ENCODE measurements around the gene NCOR2. TPM values are rescaled to one million over a fixed set of nuclear protein-coding genes. Genes with fewer than 3 reads are reported as not detected.
A peak's percentile ranks its signal among the peaks of the same experiment; 100 is the strongest.

NCOR2 gene
- total and polyA plus RNA-seq, 2 of the 8 experiments (the other 6 are each of a cell fraction or from before 2014, with no cell fraction given) = 14.8 to 275 TPM

GRCh38 chr12:124561231-124561630 lies 6.2 kb downstream of the NCOR2 start:
- 67% methylated on average over 10 of the region's 10 CpGs; no CpG with 5 or more reads in 1 of the 2 experiments for WGBS, 2 experiments (ENCODE audit: extremely low coverage in 1 of 2, insufficient coverage in 1 of 2, insufficient read length in 1 of 2, insufficient replicate concordance in 2 of 2, low coverage in 1 of 2, low lambda C conversion rate in 2 of 2, missing lambda C conversion rate in 1 of 2)
- POLR2A ChIA-PET (ENCODE audit: partially characterized antibody) = interaction anchor here (0.9 to 1.0 kb wide), 2 partner anchors 17 to 61 kb away, joined by 5 read pairs; no protein-coding TSS in a partner anchor
- Histone ChIP-seq H3K27ac (ENCODE audit: low read depth, low read length) (no peak overlapping the region), H3K18ac (ENCODE audit: extremely low read depth, low read length) (peak overlapping the region; percentile 62; the same call in 1 of the 2 replicates), H4K8ac (ENCODE audit: extremely low read depth, insufficient read depth, low read length) (no peak overlapping the region), H2BK12ac (ENCODE audit: low read depth, low read length) (peak overlapping the region; percentile 27; the same call in 1 of the 2 replicates), H3K14ac (ENCODE audit: insufficient read length) (no peak overlapping the region), H3K9ac (replicated peaks in 1 of 4; ENCODE audit: extremely low read depth in 1 of 4, low read depth in 3 of 4, low read length in 3 of 4) (no peak overlapping the region), H3K79me1 (ENCODE audit: low read depth, low read length) (peaks cover 14% of the 10 kb centered on the region), H2BK5ac (ENCODE audit: low read depth, low read length) (peak overlapping the region; percentile 26; the same call in 1 of the 2 replicates), H3K27me3 (replicated peaks in 1 of 4; ENCODE audit: control insufficient read depth in 3 of 4, extremely low read depth in 1 of 4, insufficient read depth in 3 of 4, low read length in 3 of 4) (no peaks in the 10 kb centered on the region), H4K91ac (replicated peaks; ENCODE audit: insufficient read length, low read length) (no peak overlapping the region), H3K4me3 (ENCODE audit: extremely low read depth in 1 of 4, insufficient read depth in 2 of 4, low read depth in 3 of 4, low read length in 4 of 4) (peak overlapping the region in 1 of 4 experiments; percentile 10; a peak in 2 of 8 replicates), H3K56ac (replicated peaks; ENCODE audit: insufficient read length, low read depth, low read length) (no peak overlapping the region), H2AFZ (ENCODE audit: low read length) (no peak overlapping the region), H3K23ac (ENCODE audit: insufficient read length) (no peak overlapping the region), H2BK15ac (ENCODE audit: low read length) (0 out of 2 replicates have a peak overlapping the region, but pooled peaks have one; percentile 16), H3K4me1 (replicated peaks in 1 of 4; ENCODE audit: control insufficient read depth in 3 of 4, insufficient read depth in 4 of 4, low read length in 3 of 4) (peaks cover 24 to 54% (median 37%) of the 10 kb centered on the region in 4 experiments), H2AK5ac (ENCODE audit: low read depth, low read length) (peak overlapping the region; percentile 61; the same call in 1 of the 2 replicates), H3K23me2 (ENCODE audit: low read depth, low read length) (peaks cover 10% of the 10 kb centered on the region; the same call in 1 of the 2 replicates), H4K20me1 (replicated peaks in 1 of 2; ENCODE audit: control insufficient read depth in 1 of 2, insufficient read depth in 2 of 2, low read length in 2 of 2) (peaks cover 54 to 67% of the 10 kb centered on the region in 2 experiments), H2BK20ac (ENCODE audit: low read length) (no peak overlapping the region), H3K9me3 (ENCODE audit: insufficient read depth in 2 of 2, low read depth in 1 of 2, low read length in 1 of 2) (no peaks in the 10 kb centered on the region), H3K4ac (replicated peaks; ENCODE audit: insufficient read length, low read depth, low read length) (no peak overlapping the region), H3K36me3 (ENCODE audit: control insufficient read depth in 2 of 4, insufficient read depth in 4 of 4, low read length in 3 of 4) (no peaks in the 10 kb centered on the region), H3K4me2 (ENCODE audit: insufficient read depth in 1 of 2, low read depth in 2 of 2, low read length in 2 of 2) (peak overlapping the region; percentile 36), H2BK120ac (replicated peaks; ENCODE audit: low read depth, low read length) (no peak overlapping the region), H3K79me2 (ENCODE audit: control insufficient read depth in 1 of 2, insufficient read depth in 2 of 2, low read length in 2 of 2) (peaks cover 81 to 99% of the 10 kb centered on the region in 2 experiments), H4K5ac (ENCODE audit: insufficient read length, low read depth, low read length) (no peak overlapping the region)
- DNase-seq (ENCODE audit: low read depth in 1 of 2, low spot score in 2 of 2) = no peak
- no peak for FAIRE-seq
- CTCF ChIA-PET (ENCODE audit: partially characterized antibody) = interaction anchor here (0.9 to 1.0 kb wide), 3 partner anchors 9 to 203 kb away, joined by 3 to 6 read pairs (median 3); no protein-coding TSS in a partner anchor
- TF ChIP-seq CTBP2 (IDR thresholded peaks at IDR 0.05; ENCODE audit: borderline replicate concordance, insufficient read depth, insufficient read length, low read length) (no peak), NRF1 (IDR thresholded peaks at IDR 0.05; ENCODE audit: low read depth, low read length) (no peak), EGR1 (IDR thresholded peaks at IDR 0.05; ENCODE audit: borderline replicate concordance, low read depth, low read length) (no peak), EP300 (IDR thresholded peaks at IDR 0.05; ENCODE audit: borderline replicate concordance in 1 of 2, low read depth in 2 of 2, low read length in 2 of 2) (no peak), CTCF (IDR thresholded peaks at IDR 0.05; ENCODE audit: control extremely low read depth in 1 of 3, insufficient read depth in 1 of 3, low read depth in 1 of 3, low read length in 3 of 3) (no peak), TBP (IDR thresholded peaks at IDR 0.05; ENCODE audit: low read depth, low read length) (no peak), KDM1A (IDR thresholded peaks at IDR 0.05; ENCODE audit: borderline replicate concordance, low read length) (no peak)
- TF ChIP-seq, protein P1, sequence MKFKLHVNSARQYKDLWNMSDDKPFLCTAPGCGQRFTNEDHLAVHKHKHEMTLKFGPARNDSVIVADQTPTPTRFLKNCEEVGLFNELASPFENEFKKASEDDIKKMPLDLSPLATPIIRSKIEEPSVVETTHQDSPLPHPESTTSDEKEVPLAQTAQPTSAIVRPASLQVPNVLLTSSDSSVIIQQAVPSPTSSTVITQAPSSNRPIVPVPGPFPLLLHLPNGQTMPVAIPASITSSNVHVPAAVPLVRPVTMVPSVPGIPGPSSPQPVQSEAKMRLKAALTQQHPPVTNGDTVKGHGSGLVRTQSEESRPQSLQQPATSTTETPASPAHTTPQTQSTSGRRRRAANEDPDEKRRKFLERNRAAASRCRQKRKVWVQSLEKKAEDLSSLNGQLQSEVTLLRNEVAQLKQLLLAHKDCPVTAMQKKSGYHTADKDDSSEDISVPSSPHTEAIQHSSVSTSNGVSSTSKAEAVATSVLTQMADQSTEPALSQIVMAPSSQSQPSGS (IDR thresholded peaks at IDR 0.05; ENCODE audit: low read length) = no peak

All from H1 (cell line).